Measurements from ENCODE around the gene PEX7.
"Not testable (repeated sequence)": the region's sequence is repeated elsewhere in the genome, so short reads cannot be mapped to it uniquely, and the experiment has no call there.

PEX7 gene

GRCh38 chr6:136890194-136890839 is 67.9 kb downstream of the PEX7 start:
- DNase-seq (ENCODE audit: low spot score): no peak
- in situ Hi-C loops (cut with MboI; ENCODE audit: low pct_unique_long_range_greater_than_20kb, low sequenced_read_pairs, unreplicated experiment): no loop called here
- TF ChIP-seq CTCF (IDR thresholded peaks at IDR 0.05; ENCODE audit: extremely low read depth, insufficient read depth, missing control alignments): no peak

- no peak for DNase-seq (ENCODE audit: low spot score)
- TF ChIP-seq CTCF (IDR thresholded peaks at IDR 0.05; ENCODE audit: extremely low read depth, insufficient read depth, missing control alignments): no peak
- in situ Hi-C loops (cut with MboI; ENCODE audit: low pct_unique_long_range_greater_than_20kb, low sequenced_read_pairs, unreplicated experiment): no loop called here
Observed at GRCh38 chr6:136890986-136891385, 68.6 kb downstream of the PEX7 start.

- in situ Hi-C loops (cut with MboI; ENCODE audit: low pct_unique_long_range_greater_than_20kb, low sequenced_read_pairs, unreplicated experiment): no loop called here
Observed at GRCh38 chr6:136893187-136893586, 70.8 kb downstream of the PEX7 start.

GRCh38 chr6:136895901-136896300 is 73.5 kb downstream of the PEX7 start:
- TF ChIP-seq CTCF (IDR thresholded peaks at IDR 0.05; ENCODE audit: extremely low read depth, insufficient read depth, missing control alignments): no peak
- DNase-seq (ENCODE audit: low spot score): no peak
- in situ Hi-C loops (cut with MboI; ENCODE audit: low pct_unique_long_range_greater_than_20kb, low sequenced_read_pairs, unreplicated experiment): no loop called here

More at GRCh38 chr6:136893187-136893586, 70.8 kb downstream of the PEX7 start:
- no peak for TF ChIP-seq CTCF (IDR thresholded peaks at IDR 0.05; ENCODE audit: extremely low read depth, insufficient read depth, missing control alignments)
- no peak for DNase-seq (ENCODE audit: low spot score)

- in situ Hi-C loops (cut with MboI; ENCODE audit: low pct_unique_long_range_greater_than_20kb, low sequenced_read_pairs, unreplicated experiment): no loop called here
- no peak for TF ChIP-seq CTCF (IDR thresholded peaks at IDR 0.05; ENCODE audit: extremely low read depth, insufficient read depth, missing control alignments)
- no peak for DNase-seq (ENCODE audit: low spot score)
Observed at GRCh38 chr6:136897071-136897470, 74.7 kb downstream of the PEX7 start.

- no peak for DNase-seq (ENCODE audit: low spot score)
- in situ Hi-C loops (cut with MboI; ENCODE audit: low pct_unique_long_range_greater_than_20kb, low sequenced_read_pairs, unreplicated experiment): no loop called here
Observed at GRCh38 chr6:136901212-136901784, 78.9 kb downstream of the PEX7 start.

GRCh38 chr6:136904477-136904876 is 82.1 kb downstream of the PEX7 start:
- in situ Hi-C loops (cut with MboI; ENCODE audit: low pct_unique_long_range_greater_than_20kb, low sequenced_read_pairs, unreplicated experiment); DNase-seq (ENCODE audit: low spot score): not testable (repeated sequence)

More at GRCh38 chr6:136901212-136901784, 78.9 kb downstream of the PEX7 start:
- TF ChIP-seq CTCF (IDR thresholded peaks at IDR 0.05; ENCODE audit: extremely low read depth, insufficient read depth, missing control alignments): no peak

All from GM13977 (cell line).